ENCODE measurements around the gene RNU4-1. TPM values are rescaled to one million over a fixed set of nuclear protein-coding genes. Genes with fewer than 3 reads are reported as not detected.

RNU4-1 gene
- total RNA-seq, 3 donors from 2014 or later (not counting 1 experiment from before 2014, with no cell fraction given) = 768 to 1,610 (median 1,101) TPM

DNA sequence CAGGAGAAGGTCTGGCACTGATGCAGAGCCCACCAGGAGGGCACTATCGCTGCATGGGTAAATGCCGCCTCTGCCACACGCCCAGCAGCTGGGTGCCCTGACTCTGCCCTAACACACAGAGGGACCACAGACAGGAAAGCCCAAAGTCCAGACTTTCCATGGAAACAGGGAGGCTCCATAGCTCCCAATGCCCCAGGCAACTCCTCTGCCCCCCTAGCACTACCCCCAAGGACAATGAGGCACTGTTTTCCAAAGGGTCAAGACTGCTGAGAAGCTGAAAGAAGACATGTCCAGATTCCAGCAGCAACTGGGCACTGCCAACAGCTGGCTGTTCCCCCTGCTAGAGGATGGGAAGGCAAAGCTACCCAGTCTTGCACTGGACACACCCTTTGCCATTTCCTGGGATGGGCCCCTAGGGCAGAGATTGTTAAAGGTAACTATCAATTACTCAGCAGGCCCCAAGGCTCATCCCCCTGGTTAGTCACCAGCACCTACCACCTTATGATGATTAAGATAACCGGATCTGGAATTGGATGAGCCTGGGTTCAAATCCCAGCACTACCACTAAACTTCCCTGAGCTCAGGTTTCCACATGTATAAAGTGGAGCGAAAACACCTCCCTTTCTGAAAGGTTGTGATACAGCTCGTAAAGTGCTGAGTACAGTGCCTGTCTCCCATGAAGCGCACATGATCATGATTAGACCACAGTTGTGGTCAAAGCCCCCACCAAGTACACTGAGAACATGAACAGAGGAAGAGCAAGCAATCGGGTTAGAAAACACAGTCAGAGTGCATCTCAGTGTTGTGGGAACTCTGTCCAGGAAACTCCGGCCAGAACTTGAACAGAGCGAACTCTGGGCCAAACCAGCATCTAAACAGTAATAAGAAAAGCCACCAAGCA, 30.8 kb downstream of the RNU4-1 start:
- peaks cover 8% of the 10 kb centered on the region for H3K36me3 Mint-ChIP-seq
- TF ChIP-seq, protein P1, sequence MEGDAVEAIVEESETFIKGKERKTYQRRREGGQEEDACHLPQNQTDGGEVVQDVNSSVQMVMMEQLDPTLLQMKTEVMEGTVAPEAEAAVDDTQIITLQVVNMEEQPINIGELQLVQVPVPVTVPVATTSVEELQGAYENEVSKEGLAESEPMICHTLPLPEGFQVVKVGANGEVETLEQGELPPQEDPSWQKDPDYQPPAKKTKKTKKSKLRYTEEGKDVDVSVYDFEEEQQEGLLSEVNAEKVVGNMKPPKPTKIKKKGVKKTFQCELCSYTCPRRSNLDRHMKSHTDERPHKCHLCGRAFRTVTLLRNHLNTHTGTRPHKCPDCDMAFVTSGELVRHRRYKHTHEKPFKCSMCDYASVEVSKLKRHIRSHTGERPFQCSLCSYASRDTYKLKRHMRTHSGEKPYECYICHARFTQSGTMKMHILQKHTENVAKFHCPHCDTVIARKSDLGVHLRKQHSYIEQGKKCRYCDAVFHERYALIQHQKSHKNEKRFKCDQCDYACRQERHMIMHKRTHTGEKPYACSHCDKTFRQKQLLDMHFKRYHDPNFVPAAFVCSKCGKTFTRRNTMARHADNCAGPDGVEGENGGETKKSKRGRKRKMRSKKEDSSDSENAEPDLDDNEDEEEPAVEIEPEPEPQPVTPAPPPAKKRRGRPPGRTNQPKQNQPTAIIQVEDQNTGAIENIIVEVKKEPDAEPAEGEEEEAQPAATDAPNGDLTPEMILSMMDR (IDR thresholded peaks at IDR 0.05) = no peak
- H3K36me3 ChIP-seq (ENCODE audit: control insufficient read depth, insufficient read depth, low read length) = peaks cover 2% of the 10 kb centered on the region
- H3K4me3 Mint-ChIP-seq = peak overlapping the region; percentile 94
- no peaks in the 10 kb centered on the region for H3K27me3 Mint-ChIP-seq (ENCODE audit: low read depth in 2 of 2)
- H3K4me1 Mint-ChIP-seq = peaks cover 79 to 81% of the 10 kb centered on the region in 2 donors
- ATAC-seq (peak; percentile 15 to 47 (median 34)), DNase-seq (peak in 1 of 2 donors; percentile 55)
- no peaks in the 10 kb centered on the region for H3K27me3 ChIP-seq (ENCODE audit: control insufficient read depth, insufficient read depth, low read length)
- intact Hi-C loops (cut with micrococcal nuclease) = loop anchor here (1.0 kb wide), 2 partner anchors 10 to 26 kb away; no protein-coding TSS in a partner anchor
- H3K4me1 ChIP-seq (ENCODE audit: control insufficient read depth, insufficient read depth, low read length) = peaks cover 84% of the 10 kb centered on the region
- H3K9me3 ChIP-seq (ENCODE audit: control insufficient read depth, insufficient read depth, low read length) = no peaks in the 10 kb centered on the region
- 38% methylated on average over 10 of the region's 10 CpGs for WGBS (ENCODE audit: insufficient coverage)
- peak overlapping the region; percentile 75 for H3K27ac ChIP-seq (ENCODE audit: low read length)
- H3K9me3 Mint-ChIP-seq = no peaks in the 10 kb centered on the region
- peak overlapping the region; percentile 93 to 94 for H3K27ac Mint-ChIP-seq
- peak overlapping the region; percentile 80 for H3K4me3 ChIP-seq (ENCODE audit: low read length)

DNA sequence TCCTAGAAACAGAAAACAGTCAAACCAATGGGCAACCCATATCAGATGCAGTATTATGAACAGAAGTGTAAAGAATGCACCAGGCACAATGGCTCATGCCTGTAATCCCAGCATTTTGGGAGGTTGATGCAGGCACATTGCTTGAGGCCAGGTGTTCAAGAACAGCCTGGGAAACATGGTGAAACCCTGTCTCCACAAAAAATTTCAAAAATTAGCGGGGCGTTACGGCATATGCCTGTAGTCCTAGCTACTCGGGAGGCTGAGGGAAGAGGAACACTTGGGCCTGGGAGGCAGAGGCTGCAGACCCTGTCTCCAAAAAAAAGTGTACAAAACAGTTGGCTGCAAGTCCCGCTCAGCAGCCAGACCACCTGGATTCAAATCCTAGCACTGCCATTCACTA, 32.4 kb downstream of the RNU4-1 start:
- H3K36me3 ChIP-seq (ENCODE audit: control insufficient read depth, insufficient read depth, low read length) = peaks cover 5% of the 10 kb centered on the region
- H3K9me3 ChIP-seq (ENCODE audit: control insufficient read depth, insufficient read depth, low read length) = no peaks in the 10 kb centered on the region
- 88% methylated on average over 5 of the region's 5 CpGs for WGBS (ENCODE audit: insufficient coverage)
- TF ChIP-seq, protein P1 (IDR thresholded peaks at IDR 0.05) = no peak
- ATAC-seq (no peak), DNase-seq (no peak)
- H3K36me3 Mint-ChIP-seq = peaks cover 8% of the 10 kb centered on the region
- peak overlapping the region; percentile 94 for H3K4me3 Mint-ChIP-seq
- peaks cover 96% of the 10 kb centered on the region for H3K4me1 ChIP-seq (ENCODE audit: control insufficient read depth, insufficient read depth, low read length)
- H3K9me3 Mint-ChIP-seq = no peaks in the 10 kb centered on the region
- peaks cover 87 to 90% of the 10 kb centered on the region in 2 donors for H3K4me1 Mint-ChIP-seq
- H3K4me3 ChIP-seq (ENCODE audit: low read length) = no peak overlapping the region
- no peaks in the 10 kb centered on the region for H3K27me3 ChIP-seq (ENCODE audit: control insufficient read depth, insufficient read depth, low read length)
- peak overlapping the region; percentile 93 to 94 for H3K27ac Mint-ChIP-seq
- H3K27ac ChIP-seq (ENCODE audit: low read length) = no peak overlapping the region
- no peaks in the 10 kb centered on the region for H3K27me3 Mint-ChIP-seq (ENCODE audit: low read depth in 2 of 2)
- intact Hi-C loops (cut with micrococcal nuclease) = no loop called here

DNA sequence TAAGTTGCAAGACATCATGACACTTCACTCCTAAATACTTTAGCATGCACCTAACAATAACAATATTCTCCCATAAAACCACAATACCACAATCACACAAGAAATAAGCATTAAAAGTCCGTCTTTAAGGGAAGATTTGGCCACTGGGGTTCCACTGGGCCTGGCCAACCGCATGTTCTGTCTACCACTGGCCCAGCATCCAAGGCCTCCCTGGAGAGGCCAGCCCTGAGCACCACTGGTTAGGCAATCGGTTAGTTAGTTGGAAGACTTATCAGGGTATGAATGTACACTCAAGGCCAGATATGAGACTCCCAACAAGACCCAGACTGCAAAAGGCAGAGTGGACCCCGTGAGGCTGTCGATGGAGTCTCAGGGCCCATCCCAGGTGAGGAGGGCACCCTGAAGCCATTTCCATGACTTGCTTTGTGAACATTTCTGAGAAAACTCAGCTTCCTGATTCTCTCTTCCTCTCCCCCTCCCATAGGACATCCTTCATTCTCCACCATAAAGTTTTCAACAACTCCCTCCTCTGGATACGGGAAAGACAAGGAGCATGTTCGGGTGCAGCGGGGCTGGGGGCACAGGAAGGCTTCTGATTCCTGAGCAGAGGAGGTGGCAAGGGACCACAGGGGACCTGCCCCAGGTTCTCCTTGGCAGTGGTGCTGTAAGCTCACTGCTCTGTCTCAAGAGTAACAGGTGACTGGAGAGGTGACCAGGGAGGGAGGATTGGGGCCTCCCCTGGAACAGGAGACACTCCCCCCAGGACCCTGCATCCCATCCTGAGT, 33.4 kb downstream of the RNU4-1 start:
- H3K4me1 ChIP-seq (ENCODE audit: control insufficient read depth, insufficient read depth, low read length) = peaks cover 100% of the 10 kb centered on the region
- 69% methylated on average over 8 of the region's 8 CpGs for whole genome bisulfite sequencing (ENCODE audit: insufficient coverage)
- intact Hi-C loops (cut with micrococcal nuclease) = no loop called here
- H3K27me3 ChIP-seq (ENCODE audit: control insufficient read depth, insufficient read depth, low read length) = no peaks in the 10 kb centered on the region
- peak overlapping the region; percentile 93 to 94 for H3K27ac Mint-ChIP-seq
- H3K9me3 Mint-ChIP-seq = no peaks in the 10 kb centered on the region
- H3K4me3 ChIP-seq (ENCODE audit: low read length) = no peak overlapping the region
- H3K36me3 ChIP-seq (ENCODE audit: control insufficient read depth, insufficient read depth, low read length) = peaks cover 11% of the 10 kb centered on the region
- peak overlapping the region; percentile 81 for H3K4me3 Mint-ChIP-seq
- DNase-seq (peak in 1 of 2 donors; percentile 4), ATAC-seq (no peak)
- H3K27me3 Mint-ChIP-seq (ENCODE audit: low read depth in 2 of 2) = no peaks in the 10 kb centered on the region
- H3K4me1 Mint-ChIP-seq = peaks cover 91 to 92% of the 10 kb centered on the region in 2 donors
- H3K36me3 Mint-ChIP-seq = peaks cover 15% of the 10 kb centered on the region
- no peaks in the 10 kb centered on the region for H3K9me3 ChIP-seq (ENCODE audit: control insufficient read depth, insufficient read depth, low read length)
- TF ChIP-seq, protein P1 (IDR thresholded peaks at IDR 0.05) = no peak
- H3K27ac ChIP-seq (ENCODE audit: low read length) = peak overlapping the region; percentile 42

Data from natural killer cell (primary cell).